Measurements from ENCODE around the gene ITPRID1. TPM values are rescaled to one million over a fixed set of nuclear protein-coding genes. Genes with fewer than 3 reads are reported as not detected.

ITPRID1 gene
- total RNA-seq (2021; ENCODE audit: unreplicated experiment) (not detected), Bru-seq, nascent RNA (percentile 1 among the genes with signal in this experiment), BruChase-seq, experiment 1, labeled RNA remaining after a 2-hour chase (percentile 3 among the genes with signal in this experiment), BruChase-seq, experiment 2, labeled RNA remaining after a 6-hour chase (percentile 4 among the genes with signal in this experiment)
- not detected for polyA plus RNA-seq (2012; ENCODE audit: insufficient read length)
- long read RNA-seq: 0 reads

- H3K4me1 ChIP-seq (ENCODE audit: control insufficient read depth, insufficient read depth, low read length): no peaks in the 10 kb centered on the region
- intact Hi-C loops (cut with micrococcal nuclease; ENCODE audit: unreplicated experiment): no loop called here
- DNase-seq (ENCODE audit: low read depth, low spot score) (no peak), ATAC-seq (no peak)
- no peaks in the 10 kb centered on the region for H3K36me3 ChIP-seq (ENCODE audit: control insufficient read depth, insufficient read depth, low read length)
- no TSS peak for BruUV-seq (replicated peaks)
- H3K9me3 ChIP-seq (ENCODE audit: control insufficient read depth, insufficient read depth, low read depth, low read length): no peaks in the 10 kb centered on the region
- H3K4me3 ChIP-seq (ENCODE audit: low read depth in 2 of 2, low read length in 2 of 2): no peak within 1 kb of the TSS
- TF ChIP-seq SIN3A (IDR thresholded peaks at IDR 0.05; ENCODE audit: borderline replicate concordance, insufficient read depth, low read depth, low read length) (no peak), CTCF (IDR thresholded peaks at IDR 0.05) (no peak), REST (IDR thresholded peaks at IDR 0.05; ENCODE audit: insufficient read depth in 1 of 2, low read depth in 2 of 2, low read length in 1 of 2) (no peak), TCF7L2 (IDR thresholded peaks at IDR 0.05; ENCODE audit: low read depth, low read length) (no peak), POLR2AphosphoS5 (IDR thresholded peaks at IDR 0.05; ENCODE audit: low read depth, low read length) (no peak)
- H3K27me3 ChIP-seq (ENCODE audit: control insufficient read depth, insufficient read depth, low read length): no peaks in the 10 kb centered on the region
- CTCF ChIA-PET: no interaction called here
- POLR2A ChIA-PET: no interaction called here
- H3K27ac ChIP-seq (ENCODE audit: low read length): no peak within 1 kb of the TSS
- in situ Hi-C loops (cut with HindIII; ENCODE audit: low pct_unique_long_range_greater_than_20kb, low sequenced_read_pairs): no loop called here
Observed at GRCh38 chr7:31513790-31514189, at the start of gene ITPRID1. TSS of gene ITPRID1 (plus strand) at chr7:31514090. CDS start at chr7:31553025, 38,935 bp downstream.

- Histone ChIP-seq H3K4me1 (ENCODE audit: control insufficient read depth, insufficient read depth, low read length) (no peaks in the 10 kb centered on the region), H3K27me3 (ENCODE audit: control insufficient read depth, insufficient read depth, low read length) (no peaks in the 10 kb centered on the region), H3K27ac (ENCODE audit: low read length) (no peak overlapping the region), H3K9me3 (ENCODE audit: control insufficient read depth, insufficient read depth, low read depth, low read length) (no peaks in the 10 kb centered on the region), H3K4me3 (ENCODE audit: low read depth in 2 of 2, low read length in 2 of 2) (no peak overlapping the region), H3K36me3 (ENCODE audit: control insufficient read depth, insufficient read depth, low read length) (no peaks in the 10 kb centered on the region)
- in situ Hi-C loops (cut with HindIII; ENCODE audit: low pct_unique_long_range_greater_than_20kb, low sequenced_read_pairs): no loop called here
- intact Hi-C loops (cut with micrococcal nuclease; ENCODE audit: unreplicated experiment): no loop called here
- ChIA-PET CTCF (no interaction called here), POLR2A (no interaction called here)
- no TSS peak for BruUV-seq (replicated peaks)
- TF ChIP-seq CTCF (IDR thresholded peaks at IDR 0.05) (no peak), TCF7L2 (IDR thresholded peaks at IDR 0.05; ENCODE audit: low read depth, low read length) (no peak), POLR2AphosphoS5 (IDR thresholded peaks at IDR 0.05; ENCODE audit: low read depth, low read length) (no peak), REST (IDR thresholded peaks at IDR 0.05; ENCODE audit: insufficient read depth in 1 of 2, low read depth in 2 of 2, low read length in 1 of 2) (no peak), SIN3A (IDR thresholded peaks at IDR 0.05; ENCODE audit: borderline replicate concordance, insufficient read depth, low read depth, low read length) (no peak)
- ATAC-seq (no peak), DNase-seq (ENCODE audit: low read depth, low spot score) (no peak)
Observed at GRCh38 chr7:31464601-31465000, 49.3 kb upstream of the ITPRID1 start.
